Measurements from ENCODE around the gene VTI1A. TPM values are rescaled to one million over a fixed set of nuclear protein-coding genes. Genes with fewer than 3 reads are reported as not detected.
A peak's percentile ranks its signal among the peaks of the same experiment; 100 is the strongest.
"Not testable (repeated sequence)": the region's sequence is repeated elsewhere in the genome, so short reads cannot be mapped to it uniquely, and the experiment has no call there.

The VTI1A gene
- total RNA-seq, 1 donor from 2014 or later, result 33.3 TPM

DNA sequence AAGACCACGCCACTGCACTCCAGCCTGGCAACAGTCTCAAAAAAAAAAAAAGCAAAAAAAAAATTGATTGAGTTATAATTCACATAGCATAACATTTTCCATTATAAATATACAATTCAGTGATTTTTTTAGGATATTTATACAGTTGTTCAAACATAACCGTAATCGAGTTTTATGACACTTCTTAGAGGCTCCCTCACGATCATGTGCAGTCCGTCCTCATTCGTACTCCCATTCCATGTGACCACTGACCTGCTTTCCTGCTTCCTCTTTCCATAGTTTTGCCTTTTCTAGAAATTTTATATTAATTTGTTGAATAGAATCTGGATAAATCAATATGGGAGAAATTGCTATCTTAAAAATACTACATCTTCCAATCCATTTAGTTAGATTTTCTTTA lies 45.7 kb downstream of the VTI1A start:
- no peak overlapping the region for H3K4me3 Mint-ChIP-seq (ENCODE audit: unreplicated experiment)
- Histone ChIP-seq H2AFZ (ENCODE audit: low read depth, low read length) (no peak overlapping the region), H3K9me3 (ENCODE audit: insufficient read depth, low read depth, low read length) (no peaks in the 10 kb centered on the region), H3K36me3 (ENCODE audit: insufficient read depth, low read length) (no peaks in the 10 kb centered on the region), H3K4me2 (ENCODE audit: low read length) (no peak overlapping the region), H3K9ac (ENCODE audit: low read length) (no peak overlapping the region), H3K79me2 (ENCODE audit: insufficient read depth, low read length) (peaks cover 4% of the 10 kb centered on the region), H3K27ac (ENCODE audit: low read depth, low read length) (no peak overlapping the region), H3K4me1 (ENCODE audit: insufficient read depth, low read length) (peaks cover 3% of the 10 kb centered on the region), H4K20me1 (ENCODE audit: insufficient read depth, low read length) (peaks cover 4% of the 10 kb centered on the region), H3K4me3 (ENCODE audit: insufficient read depth, low read depth, low read length) (no peak overlapping the region), H3K27me3 (ENCODE audit: insufficient read depth, low read length) (no peaks in the 10 kb centered on the region)
- no peaks in the 10 kb centered on the region for H3K36me3 Mint-ChIP-seq (ENCODE audit: low read depth, unreplicated experiment)
- H3K27ac Mint-ChIP-seq (ENCODE audit: unreplicated experiment), result no peak overlapping the region
- TF ChIP-seq EZH2 (IDR thresholded peaks at IDR 0.05; ENCODE audit: insufficient read depth, low read length) (no peak), CTCF (IDR thresholded peaks at IDR 0.05; ENCODE audit: insufficient read depth, low read depth, low read length) (no peak)
- no peaks in the 10 kb centered on the region for H3K27me3 Mint-ChIP-seq (ENCODE audit: low read depth, unreplicated experiment)
- H3K9me3 Mint-ChIP-seq (ENCODE audit: unreplicated experiment), result no peaks in the 10 kb centered on the region
- H3K4me1 Mint-ChIP-seq (ENCODE audit: low read depth, unreplicated experiment), result peaks cover 8% of the 10 kb centered on the region
- DNase-seq (ENCODE audit: low read depth), result no peak
- no peak for FAIRE-seq

- Histone ChIP-seq H3K4me1 (ENCODE audit: insufficient read depth, low read length) (no peaks in the 10 kb centered on the region), H3K4me3 (ENCODE audit: insufficient read depth, low read depth, low read length) (no peak overlapping the region), H3K79me2 (ENCODE audit: insufficient read depth, low read length) (no peaks in the 10 kb centered on the region), H3K9me3 (ENCODE audit: insufficient read depth, low read depth, low read length) (no peaks in the 10 kb centered on the region), H4K20me1 (ENCODE audit: insufficient read depth, low read length) (peaks cover 6% of the 10 kb centered on the region), H3K9ac (ENCODE audit: low read length) (no peak overlapping the region), H3K27ac (ENCODE audit: low read depth, low read length) (no peak overlapping the region), H3K36me3 (ENCODE audit: insufficient read depth, low read length) (no peaks in the 10 kb centered on the region), H3K4me2 (ENCODE audit: low read length) (no peak overlapping the region), H2AFZ (ENCODE audit: low read depth, low read length) (no peak overlapping the region), H3K27me3 (ENCODE audit: insufficient read depth, low read length) (no peaks in the 10 kb centered on the region)
- no peak overlapping the region for H3K27ac Mint-ChIP-seq (ENCODE audit: unreplicated experiment)
- H3K27me3 Mint-ChIP-seq (ENCODE audit: low read depth, unreplicated experiment), result no peaks in the 10 kb centered on the region
- H3K4me1 Mint-ChIP-seq (ENCODE audit: low read depth, unreplicated experiment), result no peaks in the 10 kb centered on the region
- TF ChIP-seq EZH2 (IDR thresholded peaks at IDR 0.05; ENCODE audit: insufficient read depth, low read length) (no peak), CTCF (IDR thresholded peaks at IDR 0.05; ENCODE audit: insufficient read depth, low read depth, low read length) (no peak)
- FAIRE-seq (no peak), DNase-seq (ENCODE audit: low read depth) (peak; percentile 6)
- no peaks in the 10 kb centered on the region for H3K9me3 Mint-ChIP-seq (ENCODE audit: unreplicated experiment)
- peaks cover 5% of the 10 kb centered on the region for H3K36me3 Mint-ChIP-seq (ENCODE audit: low read depth, unreplicated experiment)
- H3K4me3 Mint-ChIP-seq (ENCODE audit: unreplicated experiment), result no peak overlapping the region
Observed at GRCh38 chr10:112497347-112497950, 50.4 kb downstream of the VTI1A start.

DNA sequence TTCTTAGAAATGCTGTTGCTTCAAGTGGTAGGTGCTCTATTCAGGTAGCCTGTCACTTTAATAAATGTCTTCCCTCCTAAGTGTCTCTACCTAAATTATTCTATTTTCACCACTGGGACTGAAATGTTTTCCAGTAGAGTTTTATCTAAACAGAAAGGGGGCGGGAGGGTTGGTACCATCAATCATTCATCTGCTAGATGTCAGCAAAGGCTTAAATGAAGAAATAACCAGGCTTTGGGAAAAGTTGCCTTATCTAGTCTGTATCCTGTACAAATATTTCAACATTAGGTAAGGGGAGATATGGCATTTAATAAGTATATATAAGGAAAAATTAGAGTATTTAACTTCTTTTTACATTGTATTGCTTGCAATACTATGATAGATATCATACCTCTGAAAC lies 51.8 kb downstream of the VTI1A start:
- no peaks in the 10 kb centered on the region for H3K4me1 Mint-ChIP-seq (ENCODE audit: low read depth, unreplicated experiment)
- H2AFZ ChIP-seq (ENCODE audit: low read depth, low read length), result no peak overlapping the region
- DNase-seq (ENCODE audit: low read depth) (no peak), FAIRE-seq (no peak)
- H3K27me3 ChIP-seq (ENCODE audit: insufficient read depth, low read length), result no peaks in the 10 kb centered on the region
- H3K4me3 Mint-ChIP-seq (ENCODE audit: unreplicated experiment), result no peak overlapping the region
- no peaks in the 10 kb centered on the region for H3K36me3 ChIP-seq (ENCODE audit: insufficient read depth, low read length)
- no peaks in the 10 kb centered on the region for H3K27me3 Mint-ChIP-seq (ENCODE audit: low read depth, unreplicated experiment)
- H3K36me3 Mint-ChIP-seq (ENCODE audit: low read depth, unreplicated experiment), result peaks cover 5% of the 10 kb centered on the region
- no peaks in the 10 kb centered on the region for H3K4me1 ChIP-seq (ENCODE audit: insufficient read depth, low read length)
- no peak overlapping the region for H3K4me2 ChIP-seq (ENCODE audit: low read length)
- no peaks in the 10 kb centered on the region for H3K79me2 ChIP-seq (ENCODE audit: insufficient read depth, low read length)
- no peak overlapping the region for H3K27ac Mint-ChIP-seq (ENCODE audit: unreplicated experiment)
- H3K4me3 ChIP-seq (ENCODE audit: insufficient read depth, low read depth, low read length), result no peak overlapping the region
- H3K9me3 ChIP-seq (ENCODE audit: insufficient read depth, low read depth, low read length), result no peaks in the 10 kb centered on the region
- H3K27ac ChIP-seq (ENCODE audit: low read depth, low read length), result no peak overlapping the region
- H3K9ac ChIP-seq (ENCODE audit: low read length), result no peak overlapping the region
- no peak for TF ChIP-seq EZH2 (IDR thresholded peaks at IDR 0.05; ENCODE audit: insufficient read depth, low read length)
- no peak for TF ChIP-seq CTCF (IDR thresholded peaks at IDR 0.05; ENCODE audit: insufficient read depth, low read depth, low read length)
- H3K9me3 Mint-ChIP-seq (ENCODE audit: unreplicated experiment), result no peaks in the 10 kb centered on the region
- H4K20me1 ChIP-seq (ENCODE audit: insufficient read depth, low read length), result peaks cover 6% of the 10 kb centered on the region

GRCh38 chr10:112499985-112500384 lies 53.0 kb downstream of the VTI1A start:
- not testable (repeated sequence) for DNase-seq (ENCODE audit: low read depth); H3K27ac ChIP-seq (ENCODE audit: low read depth, low read length); H3K4me3 Mint-ChIP-seq (ENCODE audit: unreplicated experiment); H3K9me3 ChIP-seq (ENCODE audit: insufficient read depth, low read depth, low read length); H3K4me3 ChIP-seq (ENCODE audit: insufficient read depth, low read depth, low read length); H3K27me3 Mint-ChIP-seq (ENCODE audit: low read depth, unreplicated experiment); H3K79me2 ChIP-seq (ENCODE audit: insufficient read depth, low read length); H3K4me2 ChIP-seq (ENCODE audit: low read length); H3K9me3 Mint-ChIP-seq (ENCODE audit: unreplicated experiment); H3K36me3 ChIP-seq (ENCODE audit: insufficient read depth, low read length); H4K20me1 ChIP-seq (ENCODE audit: insufficient read depth, low read length); H3K36me3 Mint-ChIP-seq (ENCODE audit: low read depth, unreplicated experiment); H3K4me1 Mint-ChIP-seq (ENCODE audit: low read depth, unreplicated experiment); FAIRE-seq; H3K27ac Mint-ChIP-seq (ENCODE audit: unreplicated experiment); H3K9ac ChIP-seq (ENCODE audit: low read length); H2AFZ ChIP-seq (ENCODE audit: low read depth, low read length); H3K27me3 ChIP-seq (ENCODE audit: insufficient read depth, low read length); H3K4me1 ChIP-seq (ENCODE audit: insufficient read depth, low read length)

Measured in astrocyte (in vitro differentiated cells and primary cell).